HepG2 (cell line): ENCODE data around the gene SERINC4. TPM values are rescaled to one million over a fixed set of nuclear protein-coding genes. Genes with fewer than 3 reads are reported as not detected.

ENCODE experiments used
- MTF2 ChIP-seq: sonication (generic); formaldehyde crosslinking; IDR thresholded peaks from 2 replicates; pipeline ENCODE4 v1.5.0; 2020; ENCODE audit warnings: missing genetic modification reagents, borderline replicate concordance
- NPAS2 ChIP-seq: sonication (generic); formaldehyde crosslinking; IDR thresholded peaks from 2 replicates; pipeline ENCODE4 v1.8.0; 2022; ENCODE audit warnings: mild to moderate bottlenecking, missing genetic modification reagents, borderline replicate concordance
- NR3C1 ChIP-seq: sonication (generic); formaldehyde crosslinking; IDR thresholded peaks from 2 replicates; pipeline ENCODE4 v1.4.0; 2020; ENCODE audit warnings: missing genetic modification reagents
- POLR2AphosphoS2 ChIP-seq: IDR thresholded peaks from 2 replicates; pipeline ENCODE4 v1.6.1; 2011; ENCODE audit warnings: low read depth, low read length, improper control_type of control experiment
- POLR2AphosphoS5 ChIP-seq: IDR thresholded peaks from 2 replicates; pipeline ENCODE4 v1.6.1; 2012; ENCODE audit warnings: low read depth, low read length
- RAD51 ChIP-seq: fragments of 450-650 bp; IDR thresholded peaks from 2 replicates; pipeline ENCODE4 v1.6.1; 2016; ENCODE audit warnings: borderline replicate concordance
- REL ChIP-seq: sonication (generic); formaldehyde crosslinking; conservative IDR thresholded peaks from 2 replicates; pipeline ENCODE4 v1.8.0; 2022; ENCODE audit warnings: mild to moderate bottlenecking, missing genetic modification reagents, moderate library complexity
- TARDBP ChIP-seq: sonication (generic); formaldehyde crosslinking; IDR thresholded peaks from 2 replicates; pipeline ENCODE4 v1.8.0; 2022; ENCODE audit warnings: mild to moderate bottlenecking, missing genetic modification reagents
- TRIM24 ChIP-seq: sonication (generic); formaldehyde crosslinking; IDR thresholded peaks from 2 replicates; pipeline ENCODE4 v1.8.0; 2022; ENCODE audit warnings: mild to moderate bottlenecking, missing genetic modification reagents
- ZBTB21 ChIP-seq: sonication (generic); formaldehyde crosslinking; IDR thresholded peaks from 2 replicates; pipeline ENCODE4 v1.4.0; 2020; ENCODE audit warnings: missing genetic modification reagents
- ZBTB3 ChIP-seq: sonication (generic); formaldehyde crosslinking; IDR thresholded peaks from 2 replicates; pipeline ENCODE4 v1.4.0; 2020; ENCODE audit warnings: low read depth, mild to moderate bottlenecking, moderate library complexity, missing genetic modification reagents, borderline replicate concordance
- ZFP62 ChIP-seq: sonication (generic); formaldehyde crosslinking; IDR thresholded peaks from 2 replicates; pipeline ENCODE4 v1.4.0; 2020; ENCODE audit warnings: missing genetic modification reagents
- ZKSCAN8 ChIP-seq: IDR thresholded peaks from 2 replicates; pipeline ENCODE4 v1.6.1; 2016; ENCODE audit warnings: borderline replicate concordance, missing genetic modification reagents, missing compliant biosample characterization
- ZNF253 ChIP-seq: sonication (generic); formaldehyde crosslinking; IDR thresholded peaks from 2 replicates; pipeline ENCODE4 v1.8.0; 2022; ENCODE audit warnings: mild to moderate bottlenecking, missing genetic modification reagents, borderline replicate concordance
- ZNF331 ChIP-seq: sonication (generic); formaldehyde crosslinking; IDR thresholded peaks from 2 replicates; pipeline ENCODE4 v1.4.0; 2020; ENCODE audit warnings: missing genetic modification reagents
- ZNF543 ChIP-seq: sonication (generic); formaldehyde crosslinking; IDR thresholded peaks from 2 replicates; pipeline ENCODE4 v1.4.0; 2020; ENCODE audit warnings: mild to moderate bottlenecking, missing genetic modification reagents
- ZNF652 ChIP-seq: IDR thresholded peaks from 2 replicates; pipeline ENCODE4 v1.6.1; 2016; ENCODE audit warnings: low read depth, borderline replicate concordance
- polyA plus RNA-seq, 8 experiments: library from polyadenylated mRNA; depleted of rRNA in 3 of 8; stranded (reverse) in 7 of 8; unstranded in 1 of 8; fragments of >200 nt; fragmentation: Illumina TruSeq in 4 of 8; extraction: Trizol in 4 of 8; gene quantifications; 2 replicates each; pipeline versions ENCODE4 v1.2.1 to v1.2.3, GENCODE V29; 2011 to 2016; ENCODE audit warnings: low read depth in 4 of 8, missing spikeins in 1 of 8, mixed read lengths in 1 of 8; ENCODE audit not compliant: insufficient read depth in 1 of 8
- total RNA-seq, 5 experiments: library from RNA; depleted of rRNA; stranded (reverse); fragments of >200 nt; fragmentation: Illumina TruSeq; extraction: Trizol; gene quantifications; 2 replicates each; pipeline ENCODE4 v1.2.3, GENCODE V29; 2016; ENCODE audit warnings: low read depth in 1 of 5
- TF ChIP-seq, protein P1 (sequence below): sonication (generic); formaldehyde crosslinking; IDR thresholded peaks from 2 replicates; pipeline ENCODE4 v1.4.0; 2020; ENCODE audit warnings: missing genetic modification reagents
- TF ChIP-seq, protein P2 (sequence below): sonication (generic); formaldehyde crosslinking; IDR thresholded peaks from 2 replicates; pipeline ENCODE4 v1.4.0; 2020; ENCODE audit warnings: missing genetic modification reagents, low read depth, mild to moderate bottlenecking, borderline replicate concordance
- TF ChIP-seq, protein P3 (sequence below): sonication (generic); formaldehyde crosslinking; IDR thresholded peaks from 2 replicates; pipeline ENCODE4 v1.4.0; 2020; ENCODE audit warnings: missing genetic modification reagents
- TF ChIP-seq, protein P4 (sequence below): sonication (generic); formaldehyde crosslinking; IDR thresholded peaks from 2 replicates; pipeline ENCODE4 v1.4.0; 2020; ENCODE audit warnings: missing genetic modification reagents
- TF ChIP-seq, protein P5 (sequence below): sonication (generic); formaldehyde crosslinking; IDR thresholded peaks from 2 replicates; pipeline ENCODE4 v1.4.0; 2020; ENCODE audit warnings: missing genetic modification reagents
- TF ChIP-seq, protein P6 (sequence below): sonication (generic); formaldehyde crosslinking; IDR thresholded peaks from 2 replicates; pipeline ENCODE4 v1.5.0; 2020; ENCODE audit warnings: mild to moderate bottlenecking, low read depth, missing genetic modification reagents, borderline replicate concordance
- TF ChIP-seq, protein P7 (sequence below): sonication (generic); formaldehyde crosslinking; IDR thresholded peaks from 2 replicates; pipeline ENCODE4 v1.4.0; 2020; ENCODE audit warnings: mild to moderate bottlenecking, missing genetic modification reagents

The SERINC4 gene
- total and polyA plus RNA-seq, 2 of the 13 experiments (the other 11 are each of a cell fraction or from before 2014, with no cell fraction given): not detected

DNA sequence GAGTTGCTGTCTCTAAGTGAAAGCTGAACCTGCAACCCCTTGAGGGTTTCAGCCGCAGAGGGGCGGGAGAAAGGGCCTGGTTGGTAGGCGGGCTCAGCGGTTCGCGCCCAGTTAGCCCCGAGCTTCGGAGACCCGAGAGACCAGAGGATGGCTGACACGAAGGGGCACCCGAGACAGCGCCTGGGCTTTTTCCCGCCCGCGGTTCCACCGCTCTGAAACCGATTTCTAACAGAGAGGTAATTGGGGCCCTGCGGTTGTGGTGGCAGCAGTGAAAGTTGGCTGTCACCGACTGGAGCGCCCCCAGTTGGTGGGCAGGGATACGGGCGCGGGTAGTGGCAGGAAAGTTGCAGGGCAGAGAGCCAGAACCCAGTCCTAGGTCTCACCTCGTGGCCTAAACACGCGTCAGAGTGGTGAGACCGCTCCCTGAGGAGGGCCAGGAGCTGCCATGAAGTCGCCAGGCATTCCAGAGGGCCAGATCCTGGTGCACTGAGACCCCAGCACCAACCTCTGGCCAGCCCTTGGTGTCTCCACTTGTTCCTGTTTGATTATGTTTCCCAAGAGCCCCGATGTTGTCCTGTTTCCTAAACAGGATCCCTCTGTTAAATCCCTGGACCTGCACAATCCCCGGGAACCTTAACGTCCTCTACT, 22.6 kb downstream of the SERINC4 start (continued):
- TF ChIP-seq, protein P1, sequence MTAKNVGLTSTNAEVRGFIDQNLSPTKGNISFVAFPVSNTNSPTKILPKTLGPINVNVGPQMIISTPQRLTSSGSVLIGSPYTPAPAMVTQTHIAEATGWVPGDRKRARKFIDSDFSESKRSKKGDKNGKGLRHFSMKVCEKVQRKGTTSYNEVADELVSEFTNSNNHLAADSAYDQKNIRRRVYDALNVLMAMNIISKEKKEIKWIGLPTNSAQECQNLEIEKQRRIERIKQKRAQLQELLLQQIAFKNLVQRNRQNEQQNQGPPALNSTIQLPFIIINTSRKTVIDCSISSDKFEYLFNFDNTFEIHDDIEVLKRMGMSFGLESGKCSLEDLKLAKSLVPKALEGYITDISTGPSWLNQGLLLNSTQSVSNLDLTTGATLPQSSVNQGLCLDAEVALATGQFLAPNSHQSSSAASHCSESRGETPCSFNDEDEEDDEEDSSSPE: peak; percentile 84
- TF ChIP-seq, protein P2, sequence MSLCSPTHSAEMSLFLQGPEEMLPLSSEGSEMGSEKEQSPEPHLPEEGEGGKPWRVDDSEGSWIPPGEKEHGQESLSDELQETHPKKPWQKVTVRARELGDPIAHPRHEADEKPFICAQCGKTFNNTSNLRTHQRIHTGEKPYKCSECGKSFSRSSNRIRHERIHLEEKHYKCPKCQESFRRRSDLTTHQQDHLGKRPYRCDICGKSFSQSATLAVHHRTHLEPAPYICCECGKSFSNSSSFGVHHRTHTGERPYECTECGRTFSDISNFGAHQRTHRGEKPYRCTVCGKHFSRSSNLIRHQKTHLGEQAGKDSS (CRISPR knock-in tag): peak; percentile 49; the same call in 1 of the 2 replicates
- TF ChIP-seq, protein P3, sequence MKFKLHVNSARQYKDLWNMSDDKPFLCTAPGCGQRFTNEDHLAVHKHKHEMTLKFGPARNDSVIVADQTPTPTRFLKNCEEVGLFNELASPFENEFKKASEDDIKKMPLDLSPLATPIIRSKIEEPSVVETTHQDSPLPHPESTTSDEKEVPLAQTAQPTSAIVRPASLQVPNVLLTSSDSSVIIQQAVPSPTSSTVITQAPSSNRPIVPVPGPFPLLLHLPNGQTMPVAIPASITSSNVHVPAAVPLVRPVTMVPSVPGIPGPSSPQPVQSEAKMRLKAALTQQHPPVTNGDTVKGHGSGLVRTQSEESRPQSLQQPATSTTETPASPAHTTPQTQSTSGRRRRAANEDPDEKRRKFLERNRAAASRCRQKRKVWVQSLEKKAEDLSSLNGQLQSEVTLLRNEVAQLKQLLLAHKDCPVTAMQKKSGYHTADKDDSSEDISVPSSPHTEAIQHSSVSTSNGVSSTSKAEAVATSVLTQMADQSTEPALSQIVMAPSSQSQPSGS (CRISPR knock-in tag): no peak
- TF ChIP-seq NR3C1 (CRISPR knock-in tag) (no peak), RAD51 (no peak), ZNF543 (CRISPR knock-in tag) (peak; percentile 91), POLR2AphosphoS2 (no peak), ZKSCAN8 (no peak), ZBTB21 (CRISPR knock-in tag) (no peak; the same call in 1 of the 2 replicates), ZFP62 (no peak), ZNF253 (CRISPR knock-in tag) (no peak), ZNF652 (CRISPR knock-in tag) (no peak), TRIM24 (CRISPR knock-in tag) (no peak), NPAS2 (CRISPR knock-in tag) (no peak), POLR2AphosphoS5 (no peak), ZNF331 (0 out of 2 replicates have a peak, but pooled peaks have one; percentile 43), TARDBP (CRISPR knock-in tag) (no peak), REL (CRISPR knock-in tag) (no peak), ZBTB3 (CRISPR knock-in tag) (peak; percentile 53; the same call in 1 of the 2 replicates), MTF2 (CRISPR knock-in tag) (no peak; the same call in 1 of the 2 replicates)
- TF ChIP-seq, protein P4, sequence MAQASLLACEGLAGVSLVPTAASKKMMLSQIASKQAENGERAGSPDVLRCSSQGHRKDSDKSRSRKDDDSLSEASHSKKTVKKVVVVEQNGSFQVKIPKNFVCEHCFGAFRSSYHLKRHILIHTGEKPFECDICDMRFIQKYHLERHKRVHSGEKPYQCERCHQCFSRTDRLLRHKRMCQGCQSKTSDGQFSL (CRISPR knock-in tag): no peak
- TF ChIP-seq, protein P5, sequence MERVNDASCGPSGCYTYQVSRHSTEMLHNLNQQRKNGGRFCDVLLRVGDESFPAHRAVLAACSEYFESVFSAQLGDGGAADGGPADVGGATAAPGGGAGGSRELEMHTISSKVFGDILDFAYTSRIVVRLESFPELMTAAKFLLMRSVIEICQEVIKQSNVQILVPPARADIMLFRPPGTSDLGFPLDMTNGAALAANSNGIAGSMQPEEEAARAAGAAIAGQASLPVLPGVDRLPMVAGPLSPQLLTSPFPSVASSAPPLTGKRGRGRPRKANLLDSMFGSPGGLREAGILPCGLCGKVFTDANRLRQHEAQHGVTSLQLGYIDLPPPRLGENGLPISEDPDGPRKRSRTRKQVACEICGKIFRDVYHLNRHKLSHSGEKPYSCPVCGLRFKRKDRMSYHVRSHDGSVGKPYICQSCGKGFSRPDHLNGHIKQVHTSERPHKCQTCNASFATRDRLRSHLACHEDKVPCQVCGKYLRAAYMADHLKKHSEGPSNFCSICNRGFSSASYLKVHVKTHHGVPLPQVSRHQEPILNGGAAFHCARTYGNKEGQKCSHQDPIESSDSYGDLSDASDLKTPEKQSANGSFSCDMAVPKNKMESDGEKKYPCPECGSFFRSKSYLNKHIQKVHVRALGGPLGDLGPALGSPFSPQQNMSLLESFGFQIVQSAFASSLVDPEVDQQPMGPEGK (CRISPR knock-in tag): no peak; the same call in 1 of the 2 replicates
- TF ChIP-seq, protein P6, sequence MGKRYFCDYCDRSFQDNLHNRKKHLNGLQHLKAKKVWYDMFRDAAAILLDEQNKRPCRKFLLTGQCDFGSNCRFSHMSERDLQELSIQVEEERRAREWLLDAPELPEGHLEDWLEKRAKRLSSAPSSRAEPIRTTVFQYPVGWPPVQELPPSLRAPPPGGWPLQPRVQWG (CRISPR knock-in tag): no peak
- TF ChIP-seq, protein P7, sequence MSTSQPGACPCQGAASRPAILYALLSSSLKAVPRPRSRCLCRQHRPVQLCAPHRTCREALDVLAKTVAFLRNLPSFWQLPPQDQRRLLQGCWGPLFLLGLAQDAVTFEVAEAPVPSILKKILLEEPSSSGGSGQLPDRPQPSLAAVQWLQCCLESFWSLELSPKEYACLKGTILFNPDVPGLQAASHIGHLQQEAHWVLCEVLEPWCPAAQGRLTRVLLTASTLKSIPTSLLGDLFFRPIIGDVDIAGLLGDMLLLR (CRISPR knock-in tag): no peak
